ENCODE measurements around the gene GRIK1. TPM values are rescaled to one million over a fixed set of nuclear protein-coding genes. Genes with fewer than 3 reads are reported as not detected.

The GRIK1 gene
- polyA plus RNA-seq, 1 donor from 2014 or later = 8.7 TPM

- Histone ChIP-seq H3K27me3 (ENCODE audit: insufficient read depth, low read depth, low read length) (no peaks in the 10 kb centered on the region), H3K79me2 (replicated peaks; ENCODE audit: insufficient read depth, low read length) (no peaks in the 10 kb centered on the region), H3F3A (ENCODE audit: insufficient read depth, low read length, poor library complexity, severe bottlenecking) (no peaks in the 10 kb centered on the region), H3K36me3 (ENCODE audit: insufficient read depth, low read length) (no peaks in the 10 kb centered on the region), H3K9me3 (ENCODE audit: low read length) (no peaks in the 10 kb centered on the region), H3K27ac (ENCODE audit: low read length) (no peak overlapping the region), H3K9ac (ENCODE audit: low read length) (no peak overlapping the region), H3K4me2 (ENCODE audit: low read length) (no peak overlapping the region), H3K4me3 (ENCODE audit: low read length) (no peak overlapping the region), H3K9me2 (ENCODE audit: insufficient read depth, low read length) (no peaks in the 10 kb centered on the region), H2AFZ (ENCODE audit: low read depth, low read length) (no peak overlapping the region), H4K20me1 (ENCODE audit: insufficient read depth) (no peaks in the 10 kb centered on the region)
- TF ChIP-seq RAD21 (conservative IDR thresholded peaks at IDR 0.05) (no peak), POLR2AphosphoS5 (IDR thresholded peaks at IDR 0.05) (no peak), REST (IDR thresholded peaks at IDR 0.05; ENCODE audit: borderline replicate concordance) (no peak), MXI1 (conservative IDR thresholded peaks at IDR 0.05; ENCODE audit: poor library complexity, severe bottlenecking) (no peak), TAF1 (IDR thresholded peaks at IDR 0.05; ENCODE audit: low read depth) (no peak), EZH2 (IDR thresholded peaks at IDR 0.05; ENCODE audit: borderline replicate concordance, insufficient read depth, low read length, poor library complexity, severe bottlenecking) (no peak), CTCF (IDR thresholded peaks at IDR 0.05; ENCODE audit: poor library complexity, severe bottlenecking) (no peak), EP300 (conservative IDR thresholded peaks at IDR 0.05; ENCODE audit: poor library complexity, severe bottlenecking) (no peak), SMC3 (conservative IDR thresholded peaks at IDR 0.05; ENCODE audit: poor library complexity) (no peak)
These were observed 326.8 kb downstream of the GRIK1 start for GRCh38 chr21:29613021-29613420.

GRCh38 chr21:29610779-29611360 lies 328.9 kb downstream of the GRIK1 start:
- H3K4me2 ChIP-seq (ENCODE audit: low read length) = no peak overlapping the region
- no peaks in the 10 kb centered on the region for H4K20me1 ChIP-seq (ENCODE audit: insufficient read depth)
- no peak overlapping the region for H2AFZ ChIP-seq (ENCODE audit: low read depth, low read length)
- no peak overlapping the region for H3K27ac ChIP-seq (ENCODE audit: low read length)
- H3K79me2 ChIP-seq (replicated peaks; ENCODE audit: insufficient read depth, low read length) = no peaks in the 10 kb centered on the region
- no peaks in the 10 kb centered on the region for H3K9me2 ChIP-seq (ENCODE audit: insufficient read depth, low read length)
- no peaks in the 10 kb centered on the region for H3F3A ChIP-seq (ENCODE audit: insufficient read depth, low read length, poor library complexity, severe bottlenecking)
- H3K27me3 ChIP-seq (ENCODE audit: insufficient read depth, low read depth, low read length) = no peaks in the 10 kb centered on the region
- no peaks in the 10 kb centered on the region for H3K9me3 ChIP-seq (ENCODE audit: low read length)
- no peak overlapping the region for H3K4me3 ChIP-seq (ENCODE audit: low read length)
- TF ChIP-seq REST (IDR thresholded peaks at IDR 0.05; ENCODE audit: borderline replicate concordance) = no peak
- no peak for TF ChIP-seq TAF1 (IDR thresholded peaks at IDR 0.05; ENCODE audit: low read depth)
- no peak for TF ChIP-seq POLR2AphosphoS5 (IDR thresholded peaks at IDR 0.05)
- TF ChIP-seq EP300 (conservative IDR thresholded peaks at IDR 0.05; ENCODE audit: poor library complexity, severe bottlenecking) = no peak
- no peak for TF ChIP-seq MXI1 (conservative IDR thresholded peaks at IDR 0.05; ENCODE audit: poor library complexity, severe bottlenecking)
- TF ChIP-seq RAD21 (conservative IDR thresholded peaks at IDR 0.05) = no peak
- TF ChIP-seq EZH2 (IDR thresholded peaks at IDR 0.05; ENCODE audit: borderline replicate concordance, insufficient read depth, low read length, poor library complexity, severe bottlenecking) = no peak
- TF ChIP-seq CTCF (IDR thresholded peaks at IDR 0.05; ENCODE audit: poor library complexity, severe bottlenecking) = no peak
- no peak for TF ChIP-seq SMC3 (conservative IDR thresholded peaks at IDR 0.05; ENCODE audit: poor library complexity)
- no peaks in the 10 kb centered on the region for H3K36me3 ChIP-seq (ENCODE audit: insufficient read depth, low read length)
- H3K9ac ChIP-seq (ENCODE audit: low read length) = no peak overlapping the region
